Central memory CD8-positive, alpha-beta T cell (primary cell): ENCODE results near the gene KCNE3.
"Not testable (repeated sequence)": the region's sequence is repeated elsewhere in the genome, so short reads cannot be mapped to it uniquely, and the experiment has no call there.

Experiments used
- ATAC-seq: fragments of 150-1000 bp; cut with Tn5 transposase; replicated peaks from 2 replicates; pipeline ENCODE4 v1.10.0; 2022; ENCODE audit warnings: mild to moderate bottlenecking, moderate FRiP score, moderate number of reproducible peaks; ENCODE audit not compliant: poor library complexity, severe bottlenecking; ENCODE audit errors: extremely low read depth
- DNase-seq, 2 donors: peaks; one replicate each; pipeline ENCODE4 v3.0.0; 2021; ENCODE audit warnings: low spot score in 2 of 2
- H3K27ac Mint-ChIP-seq: one replicate; pipeline ENCODE4 v1.8.0; 2022; ENCODE audit warnings: low read depth, mild to moderate bottlenecking, moderate library complexity, mixed read lengths
- H3K27me3 Mint-ChIP-seq: one replicate; pipeline ENCODE4 v1.8.0; 2022; ENCODE audit warnings: mixed read lengths
- H3K36me3 Mint-ChIP-seq: one replicate; pipeline ENCODE4 v1.8.0; 2022; ENCODE audit warnings: mild to moderate bottlenecking, moderate library complexity, mixed read lengths; ENCODE audit not compliant: insufficient read depth
- H3K4me1 Mint-ChIP-seq: one replicate; pipeline ENCODE4 v1.8.0; 2022; ENCODE audit warnings: mixed read lengths
- H3K4me3 Mint-ChIP-seq: one replicate; pipeline ENCODE4 v1.8.0; 2022; ENCODE audit warnings: mild to moderate bottlenecking, moderate library complexity, mixed read lengths
- H3K9me3 Mint-ChIP-seq: one replicate; pipeline ENCODE4 v1.8.0; 2022; ENCODE audit warnings: mixed read lengths

KCNE3 gene

DNA sequence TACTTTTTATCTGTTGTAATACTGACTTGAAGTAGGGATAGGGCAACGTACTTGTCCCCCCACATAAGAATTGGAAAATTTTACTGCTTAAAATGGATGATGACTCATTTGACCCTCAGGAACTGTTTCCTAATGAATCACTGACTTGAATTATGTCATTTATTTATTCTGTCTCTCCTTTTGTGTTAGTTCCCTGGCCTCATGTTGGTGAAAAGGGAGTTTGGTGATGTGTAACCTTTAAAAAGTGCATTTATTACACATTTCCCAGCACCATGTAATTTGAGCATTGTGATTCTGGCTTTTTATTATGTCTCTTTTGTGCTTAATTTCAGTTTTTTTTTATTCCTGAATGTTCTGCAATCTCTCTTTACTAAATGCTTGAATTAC, 48.8 kb downstream of the KCNE3 start:
- ATAC-seq (no peak), DNase-seq (no peak)
- Mint-ChIP-seq H3K36me3 (no peaks in the 10 kb centered on the region), H3K27me3 (no peaks in the 10 kb centered on the region), H3K27ac (no peak overlapping the region), H3K4me1 (no peaks in the 10 kb centered on the region), H3K4me3 (no peak overlapping the region), H3K9me3 (no peaks in the 10 kb centered on the region)

DNA sequence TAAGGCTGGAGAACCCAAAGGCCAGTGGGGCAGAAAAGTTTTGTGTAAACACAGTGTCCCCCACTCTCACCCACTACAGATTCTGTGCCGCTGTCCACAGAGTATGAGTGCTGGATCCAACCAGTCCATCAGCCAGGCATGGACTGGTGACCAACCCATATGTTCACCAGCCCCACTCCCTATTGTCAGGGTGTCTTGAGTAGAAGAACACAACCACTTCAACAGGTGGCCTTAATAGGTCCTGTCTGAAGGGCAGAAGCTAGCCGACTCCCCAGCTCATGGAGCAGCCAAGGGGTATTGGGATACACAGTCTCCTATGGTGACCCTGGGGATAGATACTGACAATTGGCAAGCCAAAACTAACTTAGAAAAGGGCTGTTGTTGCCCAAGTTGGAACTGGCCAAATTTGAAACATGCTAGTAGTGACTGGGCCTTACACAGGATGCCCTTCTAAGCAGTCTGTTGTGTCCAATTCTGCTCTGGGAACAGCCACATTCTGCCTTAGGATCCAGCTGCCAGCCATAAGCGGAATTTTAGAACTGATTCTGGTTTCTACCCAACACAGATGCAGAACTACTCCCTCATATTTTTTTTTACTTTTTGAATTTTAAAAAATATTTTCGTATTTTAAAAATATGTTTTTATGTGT, 49.4 kb downstream of the KCNE3 start:
- Mint-ChIP-seq H3K4me3 (no peak overlapping the region), H3K27me3 (peaks cover 2% of the 10 kb centered on the region), H3K9me3 (no peaks in the 10 kb centered on the region), H3K4me1 (no peaks in the 10 kb centered on the region), H3K36me3 (no peaks in the 10 kb centered on the region), H3K27ac (no peak overlapping the region)
- no peak for ATAC-seq
- DNase-seq: no peak

DNA sequence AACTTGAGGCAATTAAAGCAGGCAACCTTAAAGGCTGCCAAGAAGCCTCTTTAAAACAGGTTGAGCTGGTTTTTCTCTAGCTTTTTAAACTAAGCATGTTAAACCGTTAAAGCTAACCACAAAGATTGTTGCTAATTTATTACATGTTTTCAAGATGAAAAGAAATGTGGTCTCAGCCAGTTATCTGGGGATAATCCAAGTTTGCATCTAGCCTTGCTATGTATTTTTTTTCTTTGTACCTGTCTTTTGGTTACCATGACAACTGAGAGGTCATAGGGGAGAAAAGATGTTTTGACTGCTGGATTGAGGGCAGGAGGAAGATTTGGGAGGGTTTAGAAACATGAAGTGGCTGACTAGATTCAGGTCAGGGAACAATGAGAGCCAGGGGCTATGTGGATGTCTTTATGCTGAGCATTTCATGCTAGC, 50.0 kb downstream of the KCNE3 start:
- ATAC-seq (peak; percentile 49), DNase-seq (no peak)
- Mint-ChIP-seq H3K27ac (no peak overlapping the region), H3K27me3 (peaks cover 8% of the 10 kb centered on the region), H3K4me3 (no peak overlapping the region), H3K9me3 (no peaks in the 10 kb centered on the region), H3K36me3 (no peaks in the 10 kb centered on the region), H3K4me1 (no peaks in the 10 kb centered on the region)

DNA sequence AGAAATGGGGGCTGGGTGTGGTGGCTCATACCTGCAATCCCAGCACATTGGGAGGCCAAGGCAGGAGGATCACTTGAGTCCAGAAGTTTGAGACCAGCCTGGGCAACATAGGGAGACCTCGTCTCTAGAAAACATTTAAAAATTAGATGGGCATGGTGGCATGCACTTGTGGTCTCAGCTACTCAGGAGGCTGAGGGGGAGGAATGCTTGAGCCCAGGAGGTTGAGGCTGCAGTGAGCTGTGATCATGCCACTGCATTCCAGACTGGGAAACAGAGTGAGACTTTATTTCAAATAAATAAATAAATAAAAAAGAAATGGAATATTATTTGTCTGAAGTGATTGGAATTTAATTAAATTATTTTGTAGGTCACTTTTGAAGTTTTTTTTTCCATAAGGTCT, 50.4 kb downstream of the KCNE3 start:
- not testable (repeated sequence) for H3K9me3 Mint-ChIP-seq, DNase-seq, H3K4me3 Mint-ChIP-seq, H3K4me1 Mint-ChIP-seq, H3K36me3 Mint-ChIP-seq, ATAC-seq, H3K27ac Mint-ChIP-seq
- H3K27me3 Mint-ChIP-seq: peaks cover 12% of the 10 kb centered on the region

DNA sequence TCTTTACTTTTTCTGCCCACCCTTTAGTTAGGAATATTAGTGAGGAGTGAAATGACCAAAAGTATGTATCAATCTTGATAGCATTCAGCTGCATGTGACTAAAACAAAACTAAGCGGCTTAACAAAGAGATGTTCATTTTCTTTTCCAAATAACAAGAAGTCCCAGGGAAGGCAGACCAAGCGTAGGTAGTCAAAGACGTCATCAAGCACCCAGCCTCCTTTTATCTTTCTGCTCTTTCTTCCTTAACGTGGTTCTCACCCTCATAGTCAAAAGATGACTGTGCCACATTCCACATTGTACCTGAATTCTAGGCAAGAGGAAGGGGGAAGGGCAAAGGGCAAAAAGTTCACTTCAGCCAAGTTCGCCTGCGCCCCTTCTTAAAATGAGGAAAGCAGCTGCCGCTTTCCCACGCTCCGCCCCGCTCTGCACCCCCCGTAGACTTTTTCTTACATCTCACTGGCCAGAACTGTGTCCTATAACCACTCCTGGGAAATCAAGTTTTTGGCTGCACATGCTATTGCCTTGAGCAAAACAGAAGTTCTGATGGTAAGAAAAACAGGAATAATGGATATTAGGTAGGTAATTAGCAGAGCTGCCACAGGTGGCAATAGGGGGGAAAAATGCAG, 54.5 kb downstream of the KCNE3 start:
- H3K9me3 Mint-ChIP-seq: no peaks in the 10 kb centered on the region
- H3K27ac Mint-ChIP-seq: no peak overlapping the region
- peaks cover 24% of the 10 kb centered on the region for H3K27me3 Mint-ChIP-seq
- no peak overlapping the region for H3K4me3 Mint-ChIP-seq
- no peaks in the 10 kb centered on the region for H3K36me3 Mint-ChIP-seq
- ATAC-seq (no peak), DNase-seq (no peak)
- H3K4me1 Mint-ChIP-seq: no peaks in the 10 kb centered on the region

DNA sequence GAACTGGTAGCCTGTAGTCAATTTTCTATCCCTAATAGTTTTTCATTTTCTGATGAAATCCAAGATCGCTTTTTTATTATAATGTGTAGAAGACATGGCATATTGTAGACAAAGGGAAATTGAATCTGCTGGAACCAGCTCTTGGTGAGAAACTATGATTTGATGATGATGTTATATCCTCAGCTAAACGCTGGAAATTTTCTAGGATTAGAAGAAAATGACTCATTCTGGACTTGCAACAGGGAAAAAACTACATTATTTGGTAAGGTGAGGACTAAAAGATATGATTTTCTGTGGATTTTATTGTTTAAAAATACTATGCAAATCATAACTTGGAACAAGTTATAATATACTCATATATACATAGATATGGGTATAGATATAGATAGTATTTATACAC, 55.0 kb downstream of the KCNE3 start:
- Mint-ChIP-seq H3K4me1 (no peaks in the 10 kb centered on the region), H3K27me3 (peaks cover 24% of the 10 kb centered on the region), H3K36me3 (no peaks in the 10 kb centered on the region), H3K27ac (no peak overlapping the region), H3K4me3 (no peak overlapping the region), H3K9me3 (no peaks in the 10 kb centered on the region)
- ATAC-seq: no peak
- no peak for DNase-seq

DNA sequence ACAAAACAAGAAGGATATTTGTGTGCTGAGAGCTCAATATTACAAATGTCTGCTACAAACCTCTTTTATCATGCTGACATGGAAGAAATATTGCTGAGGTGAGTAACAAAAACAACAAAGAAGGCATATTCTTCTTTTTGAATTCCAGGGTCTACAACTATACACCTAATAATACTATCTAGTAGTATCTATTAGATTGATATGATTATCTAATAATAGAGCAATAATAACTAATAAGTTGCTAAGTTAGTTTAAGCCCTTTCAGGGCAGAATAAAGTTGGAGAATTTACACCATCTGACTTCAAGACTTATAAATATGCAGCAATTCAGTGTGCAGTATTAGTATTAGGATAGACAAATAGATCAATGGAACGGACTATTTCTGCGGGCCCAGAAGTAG, 57.7 kb downstream of the KCNE3 start:
- Mint-ChIP-seq H3K4me1 (no peaks in the 10 kb centered on the region), H3K9me3 (no peaks in the 10 kb centered on the region), H3K36me3 (no peaks in the 10 kb centered on the region), H3K27me3 (peaks cover 24% of the 10 kb centered on the region), H3K4me3 (no peak overlapping the region), H3K27ac (no peak overlapping the region)
- DNase-seq: no peak
- no peak for ATAC-seq
